ENCODE measurements around the gene LRP8. TPM values are rescaled to one million over a fixed set of nuclear protein-coding genes. Genes with fewer than 3 reads are reported as not detected.

LRP8 gene
- total RNA-seq, 6 experiments from 2014 or later = 7.2 to 14.9 (median 13.0) TPM

Other genes with a start within 250 kb of the LRP8 start
- gene SLC1A7, start 185.4 kb downstream of the LRP8 start, total RNA-seq (2021; fragmentation: NEBNext Ultra II Directional; extraction: Animal tissue kit (Norgen Biotek cat#: 25700)) = under 1 TPM in 1 of 6 experiments, not detected in 5; 0.09 TPM
- 10 to 100 TPM; 12.0 to 14.4 (median 12.7) TPM for gene CPT2, start 131.2 kb downstream of the LRP8 start, total RNA-seq (2021; fragmentation: NEBNext Ultra II Directional; extraction: Animal tissue kit (Norgen Biotek cat#: 25700))
- 10 to 100 TPM; 44.6 to 54.9 (median 49.6) TPM for gene CZIB, start 107.4 kb downstream of the LRP8 start, total RNA-seq (2021; fragmentation: NEBNext Ultra II Directional; extraction: Animal tissue kit (Norgen Biotek cat#: 25700))
- 10 to 100 TPM; 34.9 to 54.2 (median 47.1) TPM for gene MAGOH, start 89.6 kb downstream of the LRP8 start, total RNA-seq (2021; fragmentation: NEBNext Ultra II Directional; extraction: Animal tissue kit (Norgen Biotek cat#: 25700))
- not detected for gene DMRTB1, start 131.3 kb upstream of the LRP8 start, total RNA-seq (2021; fragmentation: NEBNext Ultra II Directional; extraction: Animal tissue kit (Norgen Biotek cat#: 25700))

Data from HFFc6 (cell line).